Prostate gland (tissue), 2 donors: ENCODE data around the gene USP14.

Source experiments
- POLR2AphosphoS5 ChIP-seq: sonication (generic); formaldehyde crosslinking; IDR thresholded peaks from one replicate; pipeline ENCODE4 v1.6.1; 2017; ENCODE audit warnings: antibody characterized with exemption
- TF ChIP-seq, protein P1 (sequence below), 4 experiments: fragments of 200-600 bp in 2 of 4; fragments of 450-650 bp in 2 of 4; sonication (generic) in 2 of 4; IDR thresholded peaks; 1 replicate in 3 of 4; 2 replicates in 1 of 4; pipeline ENCODE4 v1.5.1; 2016 to 2019; ENCODE audit warnings: antibody characterized with exemption in 4 of 4, mild to moderate bottlenecking in 2 of 4, moderate library complexity in 2 of 4

GRCh38 chr18:213505-213904 is 55.1 kb downstream of the USP14 start:
- TF ChIP-seq, protein P1, sequence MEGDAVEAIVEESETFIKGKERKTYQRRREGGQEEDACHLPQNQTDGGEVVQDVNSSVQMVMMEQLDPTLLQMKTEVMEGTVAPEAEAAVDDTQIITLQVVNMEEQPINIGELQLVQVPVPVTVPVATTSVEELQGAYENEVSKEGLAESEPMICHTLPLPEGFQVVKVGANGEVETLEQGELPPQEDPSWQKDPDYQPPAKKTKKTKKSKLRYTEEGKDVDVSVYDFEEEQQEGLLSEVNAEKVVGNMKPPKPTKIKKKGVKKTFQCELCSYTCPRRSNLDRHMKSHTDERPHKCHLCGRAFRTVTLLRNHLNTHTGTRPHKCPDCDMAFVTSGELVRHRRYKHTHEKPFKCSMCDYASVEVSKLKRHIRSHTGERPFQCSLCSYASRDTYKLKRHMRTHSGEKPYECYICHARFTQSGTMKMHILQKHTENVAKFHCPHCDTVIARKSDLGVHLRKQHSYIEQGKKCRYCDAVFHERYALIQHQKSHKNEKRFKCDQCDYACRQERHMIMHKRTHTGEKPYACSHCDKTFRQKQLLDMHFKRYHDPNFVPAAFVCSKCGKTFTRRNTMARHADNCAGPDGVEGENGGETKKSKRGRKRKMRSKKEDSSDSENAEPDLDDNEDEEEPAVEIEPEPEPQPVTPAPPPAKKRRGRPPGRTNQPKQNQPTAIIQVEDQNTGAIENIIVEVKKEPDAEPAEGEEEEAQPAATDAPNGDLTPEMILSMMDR (IDR thresholded peaks at IDR 0.05), result no peak
- no peak for TF ChIP-seq POLR2AphosphoS5
